Calu3 (cell line): Measurements from ENCODE around the gene AP1G1. TPM values are rescaled to one million over a fixed set of nuclear protein-coding genes. Genes with fewer than 3 reads are reported as not detected.

ENCODE experiments used
- BruUV-seq: library from RNA; stranded (reverse); fragments of 400-500 nt; replicated peaks from 2 replicates; lab custom pipeline; 2021; lab: Mats Ljungman, UMichigan
- CTCF ChIA-PET: fragments of 300-600 bp; sonication (Branson Sonifier 250); formaldehyde crosslinking; loops from one replicate; lab custom pipeline; 2022; ENCODE audit warnings: antibody characterized with exemption; lab: Charles Lee
- DNase-seq: peaks from one replicate; pipeline ENCODE4 v3.0.0; 2022
- H3K27ac Mint-ChIP-seq: one replicate; pipeline ENCODE4 v1.8.0; 2022; ENCODE audit warnings: mixed read lengths; ENCODE audit not compliant: unreplicated experiment
- H3K27me3 Mint-ChIP-seq: one replicate; pipeline ENCODE4 v1.8.0; 2022; ENCODE audit warnings: mixed read lengths; ENCODE audit not compliant: unreplicated experiment
- H3K36me3 Mint-ChIP-seq: one replicate; pipeline ENCODE4 v1.8.0; 2022; ENCODE audit warnings: mild to moderate bottlenecking, moderate library complexity, mixed read lengths; ENCODE audit not compliant: insufficient read depth, unreplicated experiment
- H3K4me1 Mint-ChIP-seq: one replicate; pipeline ENCODE4 v1.8.0; 2022; ENCODE audit warnings: mild to moderate bottlenecking, low read depth, mixed read lengths; ENCODE audit not compliant: unreplicated experiment
- H3K4me3 Mint-ChIP-seq: one replicate; pipeline ENCODE4 v1.8.0; 2022; ENCODE audit warnings: mild to moderate bottlenecking, low read depth, moderate library complexity, mixed read lengths; ENCODE audit not compliant: unreplicated experiment
- H3K9me3 Mint-ChIP-seq: one replicate; pipeline ENCODE4 v1.8.0; 2022; ENCODE audit warnings: low read depth, mixed read lengths; ENCODE audit not compliant: unreplicated experiment
- CTCF ChIP-seq: fragments of 200-600 bp; IDR thresholded peaks from one replicate; pipeline ENCODE4 v1.8.0; 2022; ENCODE audit warnings: antibody characterized with exemption; ENCODE audit not compliant: unreplicated experiment
- intact Hi-C: fragments of 100-400 bp; cut with micrococcal nuclease; formaldehyde crosslinking; loops from one replicate; pipeline ENCODE4 v1.10.0; 2022; ENCODE audit not compliant: unreplicated experiment
- total RNA-seq: library from RNA; stranded (reverse); gene quantifications from 2 replicates; pipeline ENCODE4 v1.2.3, GENCODE V29; 2022

The AP1G1 gene
- total RNA-seq, 1 experiment from 2014 or later = 144 TPM

DNA sequence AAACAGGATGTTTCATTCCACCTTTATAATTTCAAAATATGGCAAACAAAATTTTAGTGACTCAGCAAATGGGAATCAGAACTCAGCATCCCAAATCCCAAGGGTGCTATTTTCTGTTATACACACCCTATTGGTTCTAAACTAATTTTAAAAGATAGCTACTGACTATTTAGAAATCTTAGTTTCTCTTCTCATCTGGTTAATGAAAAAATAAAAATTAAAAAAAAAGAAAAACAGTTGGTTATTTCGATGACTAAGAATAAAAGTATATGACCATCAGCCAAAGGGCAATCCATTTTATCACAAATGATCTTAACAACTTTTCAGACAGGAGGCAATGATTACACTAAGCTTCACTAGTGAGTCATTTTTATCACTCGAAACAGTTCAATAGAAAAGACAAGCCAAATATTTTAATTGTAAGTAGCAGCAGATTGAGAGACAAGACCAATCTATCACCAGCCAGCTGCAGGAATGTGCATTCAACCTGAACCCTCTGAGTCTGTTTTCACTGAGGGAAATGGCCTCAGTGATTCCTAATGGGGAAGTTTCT lies 99.3 kb downstream of the AP1G1 start:
- H3K27me3 Mint-ChIP-seq = no peaks in the 10 kb centered on the region
- no peaks in the 10 kb centered on the region for H3K36me3 Mint-ChIP-seq
- no peaks in the 10 kb centered on the region for H3K9me3 Mint-ChIP-seq
- TF ChIP-seq CTCF = no peak
- peaks cover 13% of the 10 kb centered on the region for H3K4me1 Mint-ChIP-seq
- H3K27ac Mint-ChIP-seq = no peak overlapping the region
- intact Hi-C loops = no loop called here
- BruUV-seq = no TSS peak
- no peak for DNase-seq
- H3K4me3 Mint-ChIP-seq = no peak overlapping the region
- CTCF ChIA-PET = no interaction called here

- CTCF ChIA-PET = no interaction called here
- Mint-ChIP-seq H3K9me3 (no peaks in the 10 kb centered on the region), H3K4me1 (peaks cover 13% of the 10 kb centered on the region), H3K36me3 (no peaks in the 10 kb centered on the region), H3K27me3 (no peaks in the 10 kb centered on the region), H3K4me3 (no peak overlapping the region), H3K27ac (no peak overlapping the region)
- TF ChIP-seq CTCF = no peak
- no peak for DNase-seq
- intact Hi-C loops = no loop called here
- BruUV-seq = no TSS peak
These were observed 99.9 kb downstream of the AP1G1 start for GRCh38 chr16:71708696-71709095.

GRCh38 chr16:71707199-71707598 lies 101.4 kb downstream of the AP1G1 start:
- Mint-ChIP-seq H3K27me3 (no peaks in the 10 kb centered on the region), H3K36me3 (no peaks in the 10 kb centered on the region), H3K4me1 (peaks cover 13% of the 10 kb centered on the region), H3K27ac (no peak overlapping the region), H3K4me3 (no peak overlapping the region), H3K9me3 (no peaks in the 10 kb centered on the region)
- TF ChIP-seq CTCF = no peak
- BruUV-seq = no TSS peak
- no peak for DNase-seq
- intact Hi-C loops = no loop called here
- CTCF ChIA-PET = interaction anchor here (0.6 kb wide), 3 partner anchors 25 to 320 kb away, joined by 3 to 6 read pairs (median 3); no protein-coding TSS in a partner anchor

DNA sequence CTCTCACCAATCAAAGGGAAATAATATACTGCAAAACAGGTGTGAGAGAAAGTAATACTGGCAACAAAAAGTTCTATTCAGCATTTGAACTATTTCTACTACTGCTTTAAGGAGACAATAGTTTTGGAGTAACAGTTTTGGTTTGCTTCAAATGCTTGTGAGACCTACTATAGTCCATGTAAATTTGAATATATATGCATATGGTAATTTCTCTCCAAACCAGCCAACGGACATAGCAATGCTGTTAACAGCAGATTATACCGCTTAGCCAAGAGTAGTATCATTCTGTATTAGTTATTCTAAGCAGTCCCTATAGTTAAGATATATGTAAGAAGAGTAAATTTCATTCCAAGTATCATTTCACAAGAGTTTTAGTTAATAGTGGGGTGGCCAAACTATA lies 102.6 kb downstream of the AP1G1 start:
- H3K27ac Mint-ChIP-seq = no peak overlapping the region
- BruUV-seq = no TSS peak
- DNase-seq = no peak
- H3K4me3 Mint-ChIP-seq = no peak overlapping the region
- H3K4me1 Mint-ChIP-seq = peaks cover 13% of the 10 kb centered on the region
- intact Hi-C loops = no loop called here
- no peak for TF ChIP-seq CTCF
- CTCF ChIA-PET = no interaction called here
- H3K27me3 Mint-ChIP-seq = no peaks in the 10 kb centered on the region
- H3K36me3 Mint-ChIP-seq = no peaks in the 10 kb centered on the region
- no peaks in the 10 kb centered on the region for H3K9me3 Mint-ChIP-seq
